Brain microvascular endothelial cell (primary cell): ENCODE results near the gene AATF.

Experiments used
- DNase-seq: peaks from one replicate; pipeline ENCODE4 v3.0.0-alpha.2; 2020
- H3K27ac ChIP-seq: fragments of 250-450 bp; sonication (Bioruptor Pico); 2 replicates; pipeline ENCODE4 v1.5.1; 2020; ENCODE audit warnings: mild to moderate bottlenecking, moderate library complexity
- H3K27me3 ChIP-seq: fragments of 250-450 bp; sonication (Bioruptor Pico); replicated peaks from 2 replicates; pipeline ENCODE4 v1.5.1; 2020; ENCODE audit warnings: mild to moderate bottlenecking
- H3K36me3 ChIP-seq: fragments of 250-450 bp; sonication (Bioruptor Pico); replicated peaks from 2 replicates; pipeline ENCODE4 v1.5.1; 2020; ENCODE audit warnings: mild to moderate bottlenecking
- H3K4me3 ChIP-seq: 2 replicates; pipeline ENCODE4 v1.5.1; 2011; ENCODE audit warnings: low read depth, mild to moderate bottlenecking, control low read depth, low read length, moderate library complexity
- in situ Hi-C: cut with HindIII; loops from 2 replicates; pipeline ENCODE4 v1.10.0; 2017; ENCODE audit warnings: low sequenced_read_pairs, low pct_ligation_motif_present
- TF ChIP-seq, protein P1 (sequence below): IDR thresholded peaks from 2 replicates; pipeline ENCODE4 v1.5.1; 2011; ENCODE audit warnings: low read depth, mild to moderate bottlenecking, moderate library complexity, low read length, control low read depth, inconsistent platforms; ENCODE audit errors: missing control alignments

The AATF gene

DNA sequence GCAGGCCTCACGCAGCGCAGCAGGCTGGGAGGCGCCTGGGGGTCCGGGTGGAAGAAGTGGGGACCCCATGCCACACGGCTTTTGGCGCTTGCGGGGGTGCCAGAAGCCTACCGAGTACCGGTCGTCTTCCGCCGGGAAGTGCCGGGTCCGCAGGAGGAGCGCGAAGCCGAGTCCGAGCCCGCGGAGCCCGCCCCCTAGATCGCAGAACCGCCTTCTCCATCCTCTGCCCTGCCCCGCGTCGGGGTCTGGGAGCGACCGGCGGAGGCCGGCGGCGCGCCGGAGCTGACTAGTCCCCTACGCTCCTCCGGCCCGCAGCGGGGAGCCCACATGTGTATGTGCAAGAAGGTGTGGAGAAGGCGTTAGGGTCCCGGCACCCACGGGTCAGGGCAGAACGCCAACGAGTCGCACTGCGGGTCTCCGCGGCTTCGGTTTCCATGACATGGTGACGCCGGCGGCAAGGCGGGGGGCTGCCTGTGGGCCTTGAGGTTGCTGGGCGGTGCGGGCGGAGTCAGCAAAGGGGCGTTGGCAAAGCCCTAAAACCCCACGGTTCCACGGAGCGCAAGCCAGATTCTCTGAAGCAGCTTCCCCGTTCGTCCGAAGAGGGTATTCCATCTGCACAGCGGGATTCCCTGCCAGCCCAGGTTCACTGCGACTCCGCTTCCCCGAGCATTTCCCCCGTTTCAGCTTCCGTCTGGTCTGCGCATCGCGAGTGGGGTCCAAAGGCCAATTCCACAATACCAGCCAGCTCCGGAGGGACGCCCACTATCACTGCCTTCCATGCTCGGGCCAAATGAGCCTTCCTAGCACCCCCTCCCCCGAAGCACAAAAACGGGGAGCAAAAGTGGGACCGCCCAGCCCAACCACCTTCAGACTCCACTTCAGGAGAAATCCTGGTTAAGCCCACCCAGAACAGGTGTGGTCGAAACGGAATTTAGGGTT lies 13.8 kb upstream of the AATF start:
- no peak overlapping the region for H3K27ac ChIP-seq
- H3K36me3 ChIP-seq: no peaks in the 10 kb centered on the region
- no peak for DNase-seq
- TF ChIP-seq, protein P1, sequence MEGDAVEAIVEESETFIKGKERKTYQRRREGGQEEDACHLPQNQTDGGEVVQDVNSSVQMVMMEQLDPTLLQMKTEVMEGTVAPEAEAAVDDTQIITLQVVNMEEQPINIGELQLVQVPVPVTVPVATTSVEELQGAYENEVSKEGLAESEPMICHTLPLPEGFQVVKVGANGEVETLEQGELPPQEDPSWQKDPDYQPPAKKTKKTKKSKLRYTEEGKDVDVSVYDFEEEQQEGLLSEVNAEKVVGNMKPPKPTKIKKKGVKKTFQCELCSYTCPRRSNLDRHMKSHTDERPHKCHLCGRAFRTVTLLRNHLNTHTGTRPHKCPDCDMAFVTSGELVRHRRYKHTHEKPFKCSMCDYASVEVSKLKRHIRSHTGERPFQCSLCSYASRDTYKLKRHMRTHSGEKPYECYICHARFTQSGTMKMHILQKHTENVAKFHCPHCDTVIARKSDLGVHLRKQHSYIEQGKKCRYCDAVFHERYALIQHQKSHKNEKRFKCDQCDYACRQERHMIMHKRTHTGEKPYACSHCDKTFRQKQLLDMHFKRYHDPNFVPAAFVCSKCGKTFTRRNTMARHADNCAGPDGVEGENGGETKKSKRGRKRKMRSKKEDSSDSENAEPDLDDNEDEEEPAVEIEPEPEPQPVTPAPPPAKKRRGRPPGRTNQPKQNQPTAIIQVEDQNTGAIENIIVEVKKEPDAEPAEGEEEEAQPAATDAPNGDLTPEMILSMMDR: no peak
- in situ Hi-C loops: no loop called here
- H3K4me3 ChIP-seq: no peak overlapping the region
- H3K27me3 ChIP-seq: peaks cover 97% of the 10 kb centered on the region

DNA sequence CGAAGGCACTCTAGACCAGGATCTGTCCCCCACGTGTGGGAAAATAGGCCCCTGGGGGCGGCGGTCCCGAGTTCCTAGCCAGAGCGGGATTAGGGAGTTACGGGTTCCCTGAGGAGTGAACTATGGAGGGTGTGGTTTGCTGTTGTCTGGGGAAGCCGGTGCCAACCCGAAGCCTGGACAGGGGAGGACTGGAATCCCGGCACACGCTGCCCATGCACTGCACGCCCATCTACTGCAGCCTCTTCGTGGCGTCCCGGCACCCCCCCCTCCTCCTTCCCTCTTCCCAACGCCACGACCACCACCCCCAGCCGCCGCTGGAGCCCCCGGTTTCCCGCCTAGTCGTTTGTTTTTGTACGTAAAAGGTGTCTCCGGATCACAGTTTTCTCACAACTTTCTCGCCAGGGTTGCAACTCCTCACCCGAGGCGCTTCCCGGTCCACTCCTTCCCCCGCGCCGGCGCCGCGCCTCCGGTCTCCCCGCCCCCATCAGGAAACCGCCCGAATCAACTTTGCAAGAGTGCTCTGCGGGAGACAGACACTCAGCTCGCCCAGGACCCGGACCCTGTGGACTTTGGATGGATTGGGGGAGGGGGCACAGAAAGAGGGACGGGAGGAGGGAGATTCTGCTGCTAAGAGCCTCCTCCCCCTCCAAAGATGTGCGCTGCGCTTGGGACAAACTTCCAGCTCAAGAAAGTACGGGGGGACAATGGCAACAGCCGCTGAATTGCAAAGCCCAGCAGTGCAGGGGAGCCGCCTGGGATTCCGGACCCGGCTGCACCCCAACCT lies 12.9 kb upstream of the AATF start:
- Histone ChIP-seq H3K36me3 (no peaks in the 10 kb centered on the region), H3K4me3 (no peak overlapping the region), H3K27me3 (peaks cover 95% of the 10 kb centered on the region), H3K27ac (no peak overlapping the region)
- in situ Hi-C loops: no loop called here
- no peak for DNase-seq
- TF ChIP-seq, protein P1: no peak

DNA sequence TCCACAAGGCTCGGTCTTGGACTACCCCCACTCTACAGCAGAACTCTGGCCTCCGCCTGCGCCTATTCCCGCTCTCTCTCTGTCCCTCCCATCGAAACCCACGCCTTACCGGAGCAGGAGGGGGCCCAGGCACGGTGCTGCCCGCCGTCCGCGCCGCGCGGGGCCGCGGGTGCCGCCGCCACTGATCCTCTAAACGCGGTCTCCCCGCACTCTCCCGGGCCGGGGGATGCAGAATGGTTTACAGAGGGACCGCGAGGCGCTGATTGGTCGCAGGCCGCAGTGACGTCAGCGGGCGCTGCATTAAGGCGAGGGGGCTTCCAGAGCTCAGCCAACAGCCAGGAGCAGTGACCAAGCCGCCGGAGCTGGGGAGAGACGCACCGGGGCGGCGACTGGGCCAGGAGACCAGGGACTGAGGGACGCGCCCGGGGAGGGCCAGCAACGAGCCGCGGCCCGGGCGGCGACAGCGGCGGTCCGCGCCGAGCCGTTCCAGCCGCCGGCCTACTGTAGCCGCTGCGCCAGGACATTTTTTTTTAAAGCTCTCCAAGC lies 12.2 kb upstream of the AATF start:
- in situ Hi-C loops: no loop called here
- Histone ChIP-seq H3K4me3 (no peak overlapping the region), H3K27me3 (peaks cover 95% of the 10 kb centered on the region), H3K27ac (no peak overlapping the region), H3K36me3 (no peaks in the 10 kb centered on the region)
- DNase-seq: no peak
- TF ChIP-seq, protein P1: no peak

DNA sequence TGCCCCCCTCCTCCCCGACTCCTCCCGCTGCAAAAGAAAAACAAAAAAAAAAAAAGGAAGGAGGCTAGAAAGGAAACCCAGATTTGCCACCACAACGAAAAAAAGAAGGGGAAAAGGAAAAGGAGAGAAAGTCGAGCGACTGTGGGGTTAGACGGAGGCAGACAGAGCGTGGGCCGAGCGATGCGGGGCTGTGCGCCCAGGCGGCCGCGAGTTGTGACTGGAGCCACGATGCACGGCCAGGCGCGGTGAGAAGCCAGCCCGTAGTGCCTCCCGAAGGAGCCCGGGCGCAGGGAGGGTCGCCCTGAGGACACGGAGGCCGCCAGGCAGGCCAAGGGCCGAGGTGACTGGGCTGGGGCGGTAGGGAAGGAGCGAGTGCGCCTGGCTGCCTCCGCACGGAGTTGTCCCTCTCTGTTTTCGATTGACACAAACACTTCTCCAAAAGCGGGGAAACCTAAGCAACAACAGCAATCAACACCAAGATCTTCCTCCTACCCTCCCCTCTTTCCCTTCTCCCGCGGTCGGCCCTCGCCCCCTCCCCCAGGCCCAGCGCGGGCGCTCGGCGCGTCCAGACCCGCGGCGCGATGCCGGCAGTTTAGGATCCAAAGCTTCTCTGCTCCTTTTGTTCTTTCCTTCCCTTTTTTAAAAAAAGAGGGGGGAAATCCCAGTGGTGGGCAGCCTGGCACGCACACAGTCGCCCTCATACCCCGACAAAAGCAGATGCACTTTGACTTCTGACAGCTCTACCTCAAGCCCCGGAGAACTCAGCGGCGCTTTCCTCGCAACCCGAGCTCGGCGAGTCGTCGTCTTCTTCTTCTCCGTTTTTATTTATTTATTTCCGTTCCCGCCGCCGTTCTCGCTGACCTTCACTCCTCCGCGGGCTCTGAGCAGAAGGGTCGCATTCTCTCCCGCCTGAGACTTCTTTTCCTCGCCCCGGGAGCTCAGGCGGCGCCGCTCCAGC lies 11.5 kb upstream of the AATF start, which contains the start of gene LHX1:
TSS of gene LHX1 (plus strand) at position 475 of the 958 bp plus-strand sequence. CDS start 723 bp downstream, outside the sequence.
- Histone ChIP-seq H3K4me3 (no peak within 1 kb of the TSS), H3K36me3 (no peaks in the 10 kb centered on the region), H3K27ac (no peak within 1 kb of the TSS), H3K27me3 (peaks cover 95% of the 10 kb centered on the region)
- TF ChIP-seq, protein P1: no peak
- in situ Hi-C loops: no loop called here
- no peak for DNase-seq

DNA sequence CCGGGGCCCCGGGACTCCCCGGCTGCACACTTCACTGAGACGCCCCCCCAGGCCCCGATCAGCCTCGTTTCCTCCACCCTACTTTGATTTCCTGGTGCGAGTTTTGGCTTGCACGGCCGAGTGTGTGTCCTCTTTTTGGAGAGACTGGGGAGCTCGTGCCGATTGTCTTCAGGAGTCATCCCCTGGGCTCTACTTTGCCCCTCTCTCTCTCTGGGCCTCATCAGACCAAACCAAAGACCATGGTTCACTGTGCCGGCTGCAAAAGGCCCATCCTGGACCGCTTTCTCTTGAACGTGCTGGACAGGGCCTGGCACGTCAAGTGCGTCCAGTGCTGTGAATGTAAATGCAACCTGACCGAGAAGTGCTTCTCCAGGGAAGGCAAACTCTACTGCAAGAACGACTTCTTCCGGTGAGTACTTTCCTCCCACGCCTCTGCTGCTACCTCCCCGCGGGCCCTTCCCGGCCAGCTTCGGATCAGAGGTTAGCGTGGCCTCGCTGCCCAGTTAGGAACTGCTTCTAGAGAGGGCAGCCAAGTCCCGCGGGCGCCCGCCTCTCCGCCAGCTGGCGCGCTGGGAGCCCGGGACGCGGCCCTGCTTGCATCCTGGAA lies 10.7 kb upstream of the AATF start:
- no peak overlapping the region for H3K4me3 ChIP-seq
- no peak for DNase-seq
- peaks cover 96% of the 10 kb centered on the region for H3K27me3 ChIP-seq
- H3K36me3 ChIP-seq: no peaks in the 10 kb centered on the region
- no peak overlapping the region for H3K27ac ChIP-seq
- in situ Hi-C loops: no loop called here
- TF ChIP-seq, protein P1: no peak
